ENCODE data around the gene HNRNPA3. TPM values are rescaled to one million over a fixed set of nuclear protein-coding genes. Genes with fewer than 3 reads are reported as not detected.
A peak's percentile ranks its signal among the peaks of the same experiment; 100 is the strongest.

Gene HNRNPA3
- total and polyA plus RNA-seq, 2 donors (not counting 1 experiment from before 2014, with no cell fraction given): 45.1 to 200 TPM

DNA sequence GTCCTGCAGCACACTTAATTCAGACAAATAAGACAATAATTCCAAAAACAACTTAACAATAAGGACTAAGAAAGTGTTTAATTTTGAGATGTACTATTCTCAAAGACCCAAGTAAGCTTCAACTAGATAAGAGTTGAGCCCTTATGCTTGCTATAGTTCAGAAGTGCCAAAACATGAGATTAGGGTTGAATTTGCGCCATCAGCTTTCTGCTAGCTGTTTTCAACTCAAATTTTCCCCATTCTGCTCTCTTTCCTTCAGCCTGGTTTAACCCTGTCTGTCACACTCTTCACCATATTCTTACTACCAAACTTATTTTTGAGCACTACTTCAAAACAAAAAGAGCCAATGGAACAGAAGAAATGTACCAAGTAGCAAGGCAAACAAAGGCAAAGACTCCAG, 47.8 kb downstream of the HNRNPA3 start:
- peaks cover 0 to 4% (median 0%) of the 10 kb centered on the region in 3 donors for H3K9me3 ChIP-seq (ENCODE audit: control extremely low read depth in 1 of 3, control insufficient read depth in 2 of 3, insufficient read depth in 1 of 3, low read length in 2 of 3)
- H3K4me2 ChIP-seq (replicated peaks; ENCODE audit: low read depth, low read length, poor library complexity, severe bottlenecking): peak overlapping the region; percentile 23
- POLR2A ChIA-PET: interaction anchor here (0.6 to 1.8 kb wide), 3 partner anchors 8 to 95 kb away, joined by 3 to 5 read pairs (median 5); no protein-coding TSS in a partner anchor
- CTCF ChIA-PET: interaction anchor here (1.8 to 1.9 kb wide), 2 partner anchors 35 to 96 kb away, joined by 5 to 9 read pairs; no protein-coding TSS in a partner anchor
- intact Hi-C loops (cut with micrococcal nuclease): loop anchor here (5.0 kb wide), 2 partner anchors 132 to 157 kb away; partner anchors contain the start of gene AGPS
- no peak overlapping the region for H3K27ac ChIP-seq (ENCODE audit: low read length in 2 of 2)
- Mint-ChIP-seq H3K27ac (peak overlapping the region; percentile 68), H3K9me3 (ENCODE audit: insufficient read depth) (peaks cover 2% of the 10 kb centered on the region), H3K27me3 (no peaks in the 10 kb centered on the region), H3K4me1 (peaks cover 61% of the 10 kb centered on the region), H3K4me3 (peak overlapping the region; percentile 77)
- H3K79me2 ChIP-seq (ENCODE audit: control insufficient read depth, insufficient read depth, low read length): peaks cover 81% of the 10 kb centered on the region
- ATAC-seq (ENCODE audit: low read depth) (no peak), DNase-seq (no peak)
- H2AFZ ChIP-seq (ENCODE audit: insufficient read depth, low read depth, low read length, poor library complexity, severe bottlenecking): no peak overlapping the region
- no peak overlapping the region for H3K4me3 ChIP-seq (ENCODE audit: control extremely low read depth in 1 of 5, extremely low read depth in 1 of 5, insufficient read depth in 1 of 5, low read depth in 2 of 5, low read length in 4 of 5)
- H3K9ac ChIP-seq (ENCODE audit: low read length): no peak overlapping the region
- no peaks in the 10 kb centered on the region for H3K27me3 ChIP-seq (replicated peaks in 1 of 4; ENCODE audit: control extremely low read depth in 1 of 4, control insufficient read depth in 3 of 4, insufficient read depth in 4 of 4, low read length in 3 of 4)
- peaks cover 42 to 45% of the 10 kb centered on the region in 2 donors for H3K4me1 ChIP-seq (ENCODE audit: control insufficient read depth in 2 of 2, insufficient read depth in 2 of 2, low read length in 2 of 2)
- WGBS (ENCODE audit: insufficient coverage): 100% methylated on average over 1 of the region's 1 CpG
- TF ChIP-seq EZH2 (IDR thresholded peaks at IDR 0.05; ENCODE audit: borderline replicate concordance, insufficient read depth, low read depth, low read length, poor library complexity, severe bottlenecking): no peak
- TF ChIP-seq, protein P1, sequence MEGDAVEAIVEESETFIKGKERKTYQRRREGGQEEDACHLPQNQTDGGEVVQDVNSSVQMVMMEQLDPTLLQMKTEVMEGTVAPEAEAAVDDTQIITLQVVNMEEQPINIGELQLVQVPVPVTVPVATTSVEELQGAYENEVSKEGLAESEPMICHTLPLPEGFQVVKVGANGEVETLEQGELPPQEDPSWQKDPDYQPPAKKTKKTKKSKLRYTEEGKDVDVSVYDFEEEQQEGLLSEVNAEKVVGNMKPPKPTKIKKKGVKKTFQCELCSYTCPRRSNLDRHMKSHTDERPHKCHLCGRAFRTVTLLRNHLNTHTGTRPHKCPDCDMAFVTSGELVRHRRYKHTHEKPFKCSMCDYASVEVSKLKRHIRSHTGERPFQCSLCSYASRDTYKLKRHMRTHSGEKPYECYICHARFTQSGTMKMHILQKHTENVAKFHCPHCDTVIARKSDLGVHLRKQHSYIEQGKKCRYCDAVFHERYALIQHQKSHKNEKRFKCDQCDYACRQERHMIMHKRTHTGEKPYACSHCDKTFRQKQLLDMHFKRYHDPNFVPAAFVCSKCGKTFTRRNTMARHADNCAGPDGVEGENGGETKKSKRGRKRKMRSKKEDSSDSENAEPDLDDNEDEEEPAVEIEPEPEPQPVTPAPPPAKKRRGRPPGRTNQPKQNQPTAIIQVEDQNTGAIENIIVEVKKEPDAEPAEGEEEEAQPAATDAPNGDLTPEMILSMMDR (IDR thresholded peaks at IDR 0.05): no peak
- peaks cover 69% of the 10 kb centered on the region for H4K20me1 ChIP-seq (ENCODE audit: control insufficient read depth, insufficient read depth, low read length, poor library complexity, severe bottlenecking)
- peaks cover 0 to 4% of the 10 kb centered on the region in 2 experiments for H3K36me3 ChIP-seq (replicated peaks in 1 of 2; ENCODE audit: control extremely low read depth in 1 of 2, control insufficient read depth in 1 of 2, extremely low read depth in 1 of 2, insufficient read depth in 2 of 2, low read length in 1 of 2)

All from B cell (primary cell).